Left ventricle myocardium superior (tissue), 1 donor: ENCODE results near the gene ADAT1. TPM values are rescaled to one million over a fixed set of nuclear protein-coding genes. Genes with fewer than 3 reads are reported as not detected.

ENCODE experiments used
- ATAC-seq: fragments of 200-7000 bp; cut with Tn5 transposase; one replicate; pipeline ENCODE4 v1.9.1; 2020; ENCODE audit warnings: mild to moderate bottlenecking, moderate library complexity
- DNase-seq: peaks from one replicate; pipeline ENCODE4 v3.0.0-alpha.2; 2020
- intact Hi-C: fragments of 100-400 bp; cut with micrococcal nuclease; formaldehyde crosslinking; loops from one replicate; pipeline ENCODE4 v1.11.0; 2022
- total RNA-seq: library from RNA; stranded (reverse); fragmentation: NEBNext Ultra II Directional; extraction: Animal tissue kit (Norgen Biotek cat#: 25700); gene quantifications from one replicate; pipeline ENCODE4 v1.2.1, GENCODE V29; 2021
- donor health status: DM: no; HTN: yes; CAD: no; lungs with severe emphysema.

The ADAT1 gene
- total RNA-seq, 1 donor from 2014 or later = 19.0 TPM

DNA sequence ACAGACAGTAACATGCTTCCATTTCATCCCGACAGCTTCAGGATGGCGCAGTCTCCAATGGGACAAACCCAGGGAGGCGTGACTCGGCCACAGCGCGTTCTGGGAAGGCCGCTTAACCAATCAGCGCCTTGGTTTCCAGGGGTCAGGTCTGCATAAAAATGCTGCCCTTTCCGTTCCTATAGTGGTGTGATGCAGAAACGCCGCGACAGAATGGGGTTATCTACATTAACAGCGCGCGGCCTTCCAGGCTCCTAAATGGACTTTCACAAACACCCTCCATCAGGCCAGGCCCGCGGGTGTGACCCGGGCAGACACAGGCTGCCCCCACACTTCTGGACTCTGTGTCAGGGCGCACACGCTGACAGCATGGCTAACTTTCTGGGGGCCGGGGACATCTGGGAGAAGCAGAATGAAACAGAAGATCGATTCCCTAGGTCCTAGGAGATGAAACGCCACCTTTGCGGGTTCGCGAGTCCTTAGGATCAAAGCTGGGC lies 67.8 kb downstream of the ADAT1 start:
- peak; percentile 90 for ATAC-seq
- DNase-seq = peak; percentile 84
- intact Hi-C loops = no loop called here

DNA sequence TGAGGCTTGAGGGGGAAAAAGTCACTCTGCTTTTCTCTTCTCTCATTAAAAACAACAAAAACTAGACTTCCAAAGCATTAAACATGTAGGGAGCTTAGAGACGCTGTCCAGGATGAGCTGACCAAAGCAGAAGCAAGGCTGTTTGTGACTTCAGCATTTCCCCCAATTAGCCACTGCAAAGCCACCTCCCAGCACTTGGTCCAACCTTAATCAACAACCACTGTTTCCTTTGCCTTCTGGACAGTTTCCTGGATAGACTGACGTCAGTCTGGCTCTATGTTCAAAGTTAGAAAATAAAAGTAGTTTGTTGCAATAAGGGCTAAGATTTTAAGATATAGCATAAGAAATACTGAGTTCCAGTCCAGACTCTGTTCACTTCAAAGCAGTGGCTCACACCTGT lies 70.1 kb downstream of the ADAT1 start:
- intact Hi-C loops = no loop called here
- ATAC-seq = no peak
- DNase-seq = no peak

- intact Hi-C loops = no loop called here
- DNase-seq = no peak
- ATAC-seq = peak; percentile 42
These were observed 72.8 kb downstream of the ADAT1 start for GRCh38 chr16:75550211-75550662.

Other genes starting within 250 kb of the ADAT1 start
- 24.7 TPM for gene CFDP1, start 189.8 kb downstream of the ADAT1 start, total RNA-seq
- 8.6 TPM for gene TMEM170A, start 158.6 kb downstream of the ADAT1 start, total RNA-seq
- gene CHST6, start 127.8 kb downstream of the ADAT1 start, total RNA-seq = 0.27 TPM
- 0.07 TPM for gene CHST5, start 87.2 kb downstream of the ADAT1 start, total RNA-seq
- 4.6 TPM for gene TMEM231, start 67.0 kb downstream of the ADAT1 start, total RNA-seq
- gene GABARAPL2, start 56.9 kb downstream of the ADAT1 start, total RNA-seq = 245 TPM
- 152 TPM for gene KARS1, start 24.4 kb upstream of the ADAT1 start, total RNA-seq
- 56.2 TPM for gene TERF2IP, start 24.5 kb upstream of the ADAT1 start, total RNA-seq
- gene CPHXL2, start 53.7 kb upstream of the ADAT1 start, total RNA-seq = not detected
- gene DUXB, start 78.2 kb upstream of the ADAT1 start, total RNA-seq = not detected
- gene CPHXL, start 103.2 kb upstream of the ADAT1 start, total RNA-seq = not detected